WTC11 (cell line): ENCODE measurements around the gene ENDOV. TPM values are rescaled to one million over a fixed set of nuclear protein-coding genes. Genes with fewer than 3 reads are reported as not detected.

Source experiments
- ATAC-seq: fragments of 200-7000 bp; cut with Tn5 transposase; 2 replicates; pipeline ENCODE4 v1.10.0; 2021; ENCODE audit warnings: mild to moderate bottlenecking, moderate library complexity
- CTCF ChIA-PET: fragments of 300-600 bp; sonication (Branson Sonifier 250); formaldehyde crosslinking; loops from one replicate; lab custom pipeline; 2021; ENCODE audit warnings: antibody characterized with exemption; lab: Charles Lee
- POLR2A ChIA-PET: fragments of 350-600 bp; sonication (Branson Sonifier 250); formaldehyde crosslinking; loops from one replicate; lab custom pipeline; 2021; ENCODE audit warnings: antibody characterized with exemption; lab: Charles Lee
- DNase-seq: peaks from one replicate; pipeline ENCODE4 v3.0.0; 2021; ENCODE audit warnings: low spot score
- H3K27ac Mint-ChIP-seq: 2 replicates; pipeline ENCODE4 v1.8.0; 2021; ENCODE audit warnings: mixed read lengths
- H3K27me3 Mint-ChIP-seq: 2 replicates; pipeline ENCODE4 v1.8.0; 2021; ENCODE audit warnings: low read depth, mild to moderate bottlenecking, moderate library complexity, mixed read lengths
- H3K36me3 Mint-ChIP-seq: 2 replicates; pipeline ENCODE4 v1.8.0; 2021; ENCODE audit warnings: mixed read lengths
- H3K4me1 Mint-ChIP-seq: 2 replicates; pipeline ENCODE4 v1.8.0; 2022; ENCODE audit warnings: mixed read lengths
- H3K4me3 Mint-ChIP-seq: 2 replicates; pipeline ENCODE4 v1.8.0; 2021; ENCODE audit warnings: mild to moderate bottlenecking, moderate library complexity, mixed read lengths
- H3K9me3 Mint-ChIP-seq: 2 replicates; pipeline ENCODE4 v1.8.0; 2021; ENCODE audit warnings: mixed read lengths
- CREB1 ChIP-seq: sonication (generic); formaldehyde crosslinking; IDR thresholded peaks from 2 replicates; pipeline ENCODE4 v1.8.0; 2023; ENCODE audit warnings: mild to moderate bottlenecking, missing genetic modification reagents
- FOXP1 ChIP-seq: sonication (generic); formaldehyde crosslinking; IDR thresholded peaks from 2 replicates; pipeline ENCODE4 v1.8.0; 2022; ENCODE audit warnings: missing genetic modification reagents, mild to moderate bottlenecking, moderate library complexity, borderline replicate concordance
- GRHL2 ChIP-seq: fragments of 250-450 bp; sonication (Bioruptor Pico); IDR thresholded peaks from 2 replicates; pipeline ENCODE4 v1.8.0; 2022; ENCODE audit warnings: mild to moderate bottlenecking, moderate library complexity; ENCODE audit not compliant: insufficient replicate concordance, severe bottlenecking
- IRF2 ChIP-seq: sonication (generic); formaldehyde crosslinking; IDR thresholded peaks from 2 replicates; pipeline ENCODE4 v1.8.0; 2022; ENCODE audit warnings: low read depth, missing genetic modification reagents, borderline replicate concordance
- NR2C2 ChIP-seq: sonication (generic); formaldehyde crosslinking; IDR thresholded peaks from 2 replicates; pipeline ENCODE4 v1.8.0; 2022; ENCODE audit warnings: mild to moderate bottlenecking, missing genetic modification reagents
- NR3C1 ChIP-seq: sonication (generic); formaldehyde crosslinking; conservative IDR thresholded peaks from 2 replicates; pipeline ENCODE4 v1.8.1; 2023; ENCODE audit warnings: low read depth, mild to moderate bottlenecking, missing genetic modification reagents
- SP1 ChIP-seq: sonication (generic); formaldehyde crosslinking; conservative IDR thresholded peaks from 2 replicates; pipeline ENCODE4 v1.8.1; 2022; ENCODE audit warnings: missing genetic modification reagents
- TCF7 ChIP-seq: sonication (generic); formaldehyde crosslinking; IDR thresholded peaks from 2 replicates; pipeline ENCODE4 v1.8.0; 2022; ENCODE audit warnings: mild to moderate bottlenecking, low read depth, missing genetic modification reagents, moderate library complexity
- TP53 ChIP-seq: sonication (generic); formaldehyde crosslinking; IDR thresholded peaks from 2 replicates; pipeline ENCODE4 v1.8.1; 2023; ENCODE audit warnings: mild to moderate bottlenecking, missing genetic modification reagents
- ZNF396 ChIP-seq: fragments of 250-450 bp; sonication (Bioruptor Pico); IDR thresholded peaks from 2 replicates; pipeline ENCODE4 v1.8.0; 2021; ENCODE audit warnings: mild to moderate bottlenecking, moderate library complexity, borderline replicate concordance
- total RNA-seq: library from RNA; stranded (reverse); gene quantifications from 3 replicates; pipeline ENCODE4 v1.2.3, GENCODE V29; 2021
- TF ChIP-seq, protein P1 (sequence below): sonication (generic); formaldehyde crosslinking; IDR thresholded peaks from 2 replicates; pipeline ENCODE4 v1.8.1; 2022; ENCODE audit warnings: missing genetic modification reagents, borderline replicate concordance
- TF ChIP-seq, protein P2 (sequence below): sonication (generic); formaldehyde crosslinking; conservative IDR thresholded peaks from 2 replicates; pipeline ENCODE4 v1.8.1; 2023; ENCODE audit warnings: mild to moderate bottlenecking, low read depth, missing genetic modification reagents, moderate library complexity
- TF ChIP-seq, protein P3 (sequence below): sonication (generic); formaldehyde crosslinking; conservative IDR thresholded peaks from 2 replicates; pipeline ENCODE4 v1.8.1; 2022; ENCODE audit warnings: mild to moderate bottlenecking, missing genetic modification reagents
- TF ChIP-seq, protein P4 (sequence below): fragments of 250-450 bp; sonication (Bioruptor Pico); IDR thresholded peaks from 2 replicates; pipeline ENCODE4 v1.9.0; 2021; ENCODE audit warnings: mild to moderate bottlenecking
- TF ChIP-seq, protein P5 (sequence below): sonication (generic); formaldehyde crosslinking; IDR thresholded peaks from 2 replicates; pipeline ENCODE4 v1.8.0; 2023; ENCODE audit warnings: missing genetic modification reagents, mild to moderate bottlenecking, borderline replicate concordance
- TF ChIP-seq, protein P6 (sequence below): sonication (generic); formaldehyde crosslinking; IDR thresholded peaks from 2 replicates; pipeline ENCODE4 v1.8.0; 2022; ENCODE audit warnings: mild to moderate bottlenecking, missing genetic modification reagents
- TF ChIP-seq, protein P7 (sequence below): sonication (generic); formaldehyde crosslinking; IDR thresholded peaks from 2 replicates; pipeline ENCODE4 v1.8.1; 2022; ENCODE audit warnings: mild to moderate bottlenecking, moderate library complexity, missing genetic modification reagents
- TF ChIP-seq, protein P8 (sequence below): sonication (generic); formaldehyde crosslinking; IDR thresholded peaks from 2 replicates; pipeline ENCODE4 v1.8.1; 2023; ENCODE audit warnings: mild to moderate bottlenecking, missing genetic modification reagents
- TF ChIP-seq, protein P9 (sequence below): sonication (generic); formaldehyde crosslinking; IDR thresholded peaks from 2 replicates; pipeline ENCODE4 v1.8.0; 2022; ENCODE audit warnings: mild to moderate bottlenecking, missing genetic modification reagents

ENDOV gene
- total RNA-seq, 1 experiment from 2014 or later = 25.2 TPM

DNA sequence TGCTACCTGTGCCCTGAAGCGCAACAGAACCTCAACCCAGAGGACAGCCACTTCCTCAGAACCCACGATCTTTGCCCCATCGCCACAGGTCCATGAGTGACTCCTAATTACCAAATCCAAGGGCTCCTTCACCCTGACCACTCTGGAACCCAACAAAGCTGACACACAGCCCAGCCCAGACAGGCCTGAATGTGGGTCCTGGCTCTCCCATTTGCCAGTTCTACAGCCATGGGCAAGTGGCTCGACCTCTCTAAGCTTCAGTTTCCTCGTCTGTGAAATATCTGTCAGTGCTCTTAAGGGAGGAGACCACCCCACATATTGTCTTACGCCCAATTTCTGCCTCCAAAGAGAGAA, 18.0 kb upstream of the ENDOV start:
- TF ChIP-seq, protein P1, sequence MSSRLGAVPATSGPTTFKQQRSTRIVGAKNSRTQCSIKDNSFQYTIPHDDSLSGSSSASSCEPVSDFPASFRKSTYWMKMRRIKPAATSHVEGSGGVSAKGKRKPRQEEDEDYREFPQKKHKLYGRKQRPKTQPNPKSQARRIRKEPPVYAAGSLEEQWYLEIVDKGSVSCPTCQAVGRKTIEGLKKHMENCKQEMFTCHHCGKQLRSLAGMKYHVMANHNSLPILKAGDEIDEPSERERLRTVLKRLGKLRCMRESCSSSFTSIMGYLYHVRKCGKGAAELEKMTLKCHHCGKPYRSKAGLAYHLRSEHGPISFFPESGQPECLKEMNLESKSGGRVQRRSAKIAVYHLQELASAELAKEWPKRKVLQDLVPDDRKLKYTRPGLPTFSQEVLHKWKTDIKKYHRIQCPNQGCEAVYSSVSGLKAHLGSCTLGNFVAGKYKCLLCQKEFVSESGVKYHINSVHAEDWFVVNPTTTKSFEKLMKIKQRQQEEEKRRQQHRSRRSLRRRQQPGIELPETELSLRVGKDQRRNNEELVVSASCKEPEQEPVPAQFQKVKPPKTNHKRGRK (CRISPR knock-in tag) = no peak
- no peak for TF ChIP-seq CREB1 (CRISPR knock-in tag)
- TF ChIP-seq SP1 = no peak
- TF ChIP-seq, protein P2, sequence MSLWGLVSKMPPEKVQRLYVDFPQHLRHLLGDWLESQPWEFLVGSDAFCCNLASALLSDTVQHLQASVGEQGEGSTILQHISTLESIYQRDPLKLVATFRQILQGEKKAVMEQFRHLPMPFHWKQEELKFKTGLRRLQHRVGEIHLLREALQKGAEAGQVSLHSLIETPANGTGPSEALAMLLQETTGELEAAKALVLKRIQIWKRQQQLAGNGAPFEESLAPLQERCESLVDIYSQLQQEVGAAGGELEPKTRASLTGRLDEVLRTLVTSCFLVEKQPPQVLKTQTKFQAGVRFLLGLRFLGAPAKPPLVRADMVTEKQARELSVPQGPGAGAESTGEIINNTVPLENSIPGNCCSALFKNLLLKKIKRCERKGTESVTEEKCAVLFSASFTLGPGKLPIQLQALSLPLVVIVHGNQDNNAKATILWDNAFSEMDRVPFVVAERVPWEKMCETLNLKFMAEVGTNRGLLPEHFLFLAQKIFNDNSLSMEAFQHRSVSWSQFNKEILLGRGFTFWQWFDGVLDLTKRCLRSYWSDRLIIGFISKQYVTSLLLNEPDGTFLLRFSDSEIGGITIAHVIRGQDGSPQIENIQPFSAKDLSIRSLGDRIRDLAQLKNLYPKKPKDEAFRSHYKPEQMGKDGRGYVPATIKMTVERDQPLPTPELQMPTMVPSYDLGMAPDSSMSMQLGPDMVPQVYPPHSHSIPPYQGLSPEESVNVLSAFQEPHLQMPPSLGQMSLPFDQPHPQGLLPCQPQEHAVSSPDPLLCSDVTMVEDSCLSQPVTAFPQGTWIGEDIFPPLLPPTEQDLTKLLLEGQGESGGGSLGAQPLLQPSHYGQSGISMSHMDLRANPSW (CRISPR knock-in tag) = no peak
- TF ChIP-seq FOXP1 = no peak
- no peak for TF ChIP-seq TCF7 (CRISPR knock-in tag)
- no peak for TF ChIP-seq IRF2 (CRISPR knock-in tag)
- no peak for TF ChIP-seq NR2C2 (CRISPR knock-in tag)
- TF ChIP-seq, protein P3, sequence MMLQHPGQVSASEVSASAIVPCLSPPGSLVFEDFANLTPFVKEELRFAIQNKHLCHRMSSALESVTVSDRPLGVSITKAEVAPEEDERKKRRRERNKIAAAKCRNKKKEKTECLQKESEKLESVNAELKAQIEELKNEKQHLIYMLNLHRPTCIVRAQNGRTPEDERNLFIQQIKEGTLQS = no peak
- TF ChIP-seq GRHL2 = no peak
- no peak for TF ChIP-seq TP53
- TF ChIP-seq, protein P4, sequence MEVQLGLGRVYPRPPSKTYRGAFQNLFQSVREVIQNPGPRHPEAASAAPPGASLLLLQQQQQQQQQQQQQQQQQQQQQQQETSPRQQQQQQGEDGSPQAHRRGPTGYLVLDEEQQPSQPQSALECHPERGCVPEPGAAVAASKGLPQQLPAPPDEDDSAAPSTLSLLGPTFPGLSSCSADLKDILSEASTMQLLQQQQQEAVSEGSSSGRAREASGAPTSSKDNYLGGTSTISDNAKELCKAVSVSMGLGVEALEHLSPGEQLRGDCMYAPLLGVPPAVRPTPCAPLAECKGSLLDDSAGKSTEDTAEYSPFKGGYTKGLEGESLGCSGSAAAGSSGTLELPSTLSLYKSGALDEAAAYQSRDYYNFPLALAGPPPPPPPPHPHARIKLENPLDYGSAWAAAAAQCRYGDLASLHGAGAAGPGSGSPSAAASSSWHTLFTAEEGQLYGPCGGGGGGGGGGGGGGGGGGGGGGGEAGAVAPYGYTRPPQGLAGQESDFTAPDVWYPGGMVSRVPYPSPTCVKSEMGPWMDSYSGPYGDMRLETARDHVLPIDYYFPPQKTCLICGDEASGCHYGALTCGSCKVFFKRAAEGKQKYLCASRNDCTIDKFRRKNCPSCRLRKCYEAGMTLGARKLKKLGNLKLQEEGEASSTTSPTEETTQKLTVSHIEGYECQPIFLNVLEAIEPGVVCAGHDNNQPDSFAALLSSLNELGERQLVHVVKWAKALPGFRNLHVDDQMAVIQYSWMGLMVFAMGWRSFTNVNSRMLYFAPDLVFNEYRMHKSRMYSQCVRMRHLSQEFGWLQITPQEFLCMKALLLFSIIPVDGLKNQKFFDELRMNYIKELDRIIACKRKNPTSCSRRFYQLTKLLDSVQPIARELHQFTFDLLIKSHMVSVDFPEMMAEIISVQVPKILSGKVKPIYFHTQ = no peak
- TF ChIP-seq, protein P5, sequence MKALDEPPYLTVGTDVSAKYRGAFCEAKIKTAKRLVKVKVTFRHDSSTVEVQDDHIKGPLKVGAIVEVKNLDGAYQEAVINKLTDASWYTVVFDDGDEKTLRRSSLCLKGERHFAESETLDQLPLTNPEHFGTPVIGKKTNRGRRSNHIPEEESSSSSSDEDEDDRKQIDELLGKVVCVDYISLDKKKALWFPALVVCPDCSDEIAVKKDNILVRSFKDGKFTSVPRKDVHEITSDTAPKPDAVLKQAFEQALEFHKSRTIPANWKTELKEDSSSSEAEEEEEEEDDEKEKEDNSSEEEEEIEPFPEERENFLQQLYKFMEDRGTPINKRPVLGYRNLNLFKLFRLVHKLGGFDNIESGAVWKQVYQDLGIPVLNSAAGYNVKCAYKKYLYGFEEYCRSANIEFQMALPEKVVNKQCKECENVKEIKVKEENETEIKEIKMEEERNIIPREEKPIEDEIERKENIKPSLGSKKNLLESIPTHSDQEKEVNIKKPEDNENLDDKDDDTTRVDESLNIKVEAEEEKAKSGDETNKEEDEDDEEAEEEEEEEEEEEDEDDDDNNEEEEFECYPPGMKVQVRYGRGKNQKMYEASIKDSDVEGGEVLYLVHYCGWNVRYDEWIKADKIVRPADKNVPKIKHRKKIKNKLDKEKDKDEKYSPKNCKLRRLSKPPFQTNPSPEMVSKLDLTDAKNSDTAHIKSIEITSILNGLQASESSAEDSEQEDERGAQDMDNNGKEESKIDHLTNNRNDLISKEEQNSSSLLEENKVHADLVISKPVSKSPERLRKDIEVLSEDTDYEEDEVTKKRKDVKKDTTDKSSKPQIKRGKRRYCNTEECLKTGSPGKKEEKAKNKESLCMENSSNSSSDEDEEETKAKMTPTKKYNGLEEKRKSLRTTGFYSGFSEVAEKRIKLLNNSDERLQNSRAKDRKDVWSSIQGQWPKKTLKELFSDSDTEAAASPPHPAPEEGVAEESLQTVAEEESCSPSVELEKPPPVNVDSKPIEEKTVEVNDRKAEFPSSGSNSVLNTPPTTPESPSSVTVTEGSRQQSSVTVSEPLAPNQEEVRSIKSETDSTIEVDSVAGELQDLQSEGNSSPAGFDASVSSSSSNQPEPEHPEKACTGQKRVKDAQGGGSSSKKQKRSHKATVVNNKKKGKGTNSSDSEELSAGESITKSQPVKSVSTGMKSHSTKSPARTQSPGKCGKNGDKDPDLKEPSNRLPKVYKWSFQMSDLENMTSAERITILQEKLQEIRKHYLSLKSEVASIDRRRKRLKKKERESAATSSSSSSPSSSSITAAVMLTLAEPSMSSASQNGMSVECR (CRISPR knock-in tag) = no peak
- TF ChIP-seq, protein P6, sequence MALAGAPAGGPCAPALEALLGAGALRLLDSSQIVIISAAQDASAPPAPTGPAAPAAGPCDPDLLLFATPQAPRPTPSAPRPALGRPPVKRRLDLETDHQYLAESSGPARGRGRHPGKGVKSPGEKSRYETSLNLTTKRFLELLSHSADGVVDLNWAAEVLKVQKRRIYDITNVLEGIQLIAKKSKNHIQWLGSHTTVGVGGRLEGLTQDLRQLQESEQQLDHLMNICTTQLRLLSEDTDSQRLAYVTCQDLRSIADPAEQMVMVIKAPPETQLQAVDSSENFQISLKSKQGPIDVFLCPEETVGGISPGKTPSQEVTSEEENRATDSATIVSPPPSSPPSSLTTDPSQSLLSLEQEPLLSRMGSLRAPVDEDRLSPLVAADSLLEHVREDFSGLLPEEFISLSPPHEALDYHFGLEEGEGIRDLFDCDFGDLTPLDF (CRISPR knock-in tag) = no peak
- no peak for TF ChIP-seq ZNF396 (CRISPR knock-in tag)
- no peak for TF ChIP-seq NR3C1 (CRISPR knock-in tag)
- TF ChIP-seq, protein P7, sequence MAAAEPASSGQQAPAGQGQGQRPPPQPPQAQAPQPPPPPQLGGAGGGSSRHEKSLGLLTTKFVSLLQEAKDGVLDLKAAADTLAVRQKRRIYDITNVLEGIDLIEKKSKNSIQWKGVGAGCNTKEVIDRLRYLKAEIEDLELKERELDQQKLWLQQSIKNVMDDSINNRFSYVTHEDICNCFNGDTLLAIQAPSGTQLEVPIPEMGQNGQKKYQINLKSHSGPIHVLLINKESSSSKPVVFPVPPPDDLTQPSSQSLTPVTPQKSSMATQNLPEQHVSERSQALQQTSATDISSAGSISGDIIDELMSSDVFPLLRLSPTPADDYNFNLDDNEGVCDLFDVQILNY (CRISPR knock-in tag) = no peak
- TF ChIP-seq, protein P8, sequence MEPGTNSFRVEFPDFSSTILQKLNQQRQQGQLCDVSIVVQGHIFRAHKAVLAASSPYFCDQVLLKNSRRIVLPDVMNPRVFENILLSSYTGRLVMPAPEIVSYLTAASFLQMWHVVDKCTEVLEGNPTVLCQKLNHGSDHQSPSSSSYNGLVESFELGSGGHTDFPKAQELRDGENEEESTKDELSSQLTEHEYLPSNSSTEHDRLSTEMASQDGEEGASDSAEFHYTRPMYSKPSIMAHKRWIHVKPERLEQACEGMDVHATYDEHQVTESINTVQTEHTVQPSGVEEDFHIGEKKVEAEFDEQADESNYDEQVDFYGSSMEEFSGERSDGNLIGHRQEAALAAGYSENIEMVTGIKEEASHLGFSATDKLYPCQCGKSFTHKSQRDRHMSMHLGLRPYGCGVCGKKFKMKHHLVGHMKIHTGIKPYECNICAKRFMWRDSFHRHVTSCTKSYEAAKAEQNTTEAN (CRISPR knock-in tag) = no peak
- TF ChIP-seq, protein P9, sequence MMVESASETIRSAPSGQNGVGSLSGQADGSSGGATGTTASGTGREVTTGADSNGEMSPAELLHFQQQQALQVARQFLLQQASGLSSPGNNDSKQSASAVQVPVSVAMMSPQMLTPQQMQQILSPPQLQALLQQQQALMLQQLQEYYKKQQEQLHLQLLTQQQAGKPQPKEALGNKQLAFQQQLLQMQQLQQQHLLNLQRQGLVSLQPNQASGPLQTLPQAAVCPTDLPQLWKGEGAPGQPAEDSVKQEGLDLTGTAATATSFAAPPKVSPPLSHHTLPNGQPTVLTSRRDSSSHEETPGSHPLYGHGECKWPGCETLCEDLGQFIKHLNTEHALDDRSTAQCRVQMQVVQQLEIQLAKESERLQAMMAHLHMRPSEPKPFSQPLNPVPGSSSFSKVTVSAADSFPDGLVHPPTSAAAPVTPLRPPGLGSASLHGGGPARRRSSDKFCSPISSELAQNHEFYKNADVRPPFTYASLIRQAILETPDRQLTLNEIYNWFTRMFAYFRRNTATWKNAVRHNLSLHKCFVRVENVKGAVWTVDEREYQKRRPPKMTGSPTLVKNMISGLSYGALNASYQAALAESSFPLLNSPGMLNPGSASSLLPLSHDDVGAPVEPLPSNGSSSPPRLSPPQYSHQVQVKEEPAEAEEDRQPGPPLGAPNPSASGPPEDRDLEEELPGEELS (CRISPR knock-in tag) = no peak
- ChIA-PET POLR2A (no interaction called here), CTCF (interaction anchor here (2.2 kb wide), 1 partner anchor 273 kb away, joined by 5 read pairs; no protein-coding TSS in a partner anchor)
- Mint-ChIP-seq H3K36me3 (peaks cover 16% of the 10 kb centered on the region), H3K9me3 (no peaks in the 10 kb centered on the region), H3K27me3 (peaks cover 39% of the 10 kb centered on the region), H3K4me1 (peaks cover 9% of the 10 kb centered on the region), H3K27ac (peak overlapping the region; percentile 16; the same call in 1 of the 2 replicates), H3K4me3 (no peak overlapping the region)
- DNase-seq (no peak), ATAC-seq (no peak)
